ENCODE results near the gene COL1A1.

COL1A1 gene

GRCh38 chr17:50139185-50139783 is 62.1 kb downstream of the COL1A1 start:
- H3K4me1 ChIP-seq (ENCODE audit: insufficient read depth, low read length): peaks cover 8% of the 10 kb centered on the region
- H3K27ac ChIP-seq (ENCODE audit: low read depth, low read length): no peak overlapping the region
- H3K36me3 ChIP-seq (ENCODE audit: insufficient read depth, low read length): peaks cover 83% of the 10 kb centered on the region
- no peak overlapping the region for H3K9ac ChIP-seq (ENCODE audit: low read length)
- H3K9me3 ChIP-seq (ENCODE audit: low read length): no peaks in the 10 kb centered on the region
- H3K4me3 ChIP-seq (ENCODE audit: low read depth in 1 of 2, low read length in 2 of 2): no peak overlapping the region
- no peaks in the 10 kb centered on the region for H3K27me3 ChIP-seq (ENCODE audit: control insufficient read depth in 1 of 2, insufficient read depth in 2 of 2, low read length in 2 of 2)

- peaks cover 22% of the 10 kb centered on the region for H3K4me1 ChIP-seq (ENCODE audit: insufficient read depth, low read length)
- no peak overlapping the region for H3K27ac ChIP-seq (ENCODE audit: low read depth, low read length)
- H3K9ac ChIP-seq (ENCODE audit: low read length): no peak overlapping the region
- peaks cover 60% of the 10 kb centered on the region for H3K36me3 ChIP-seq (ENCODE audit: insufficient read depth, low read length)
- no peaks in the 10 kb centered on the region for H3K27me3 ChIP-seq (ENCODE audit: control insufficient read depth in 1 of 2, insufficient read depth in 2 of 2, low read length in 2 of 2)
- H3K9me3 ChIP-seq (ENCODE audit: low read length): no peaks in the 10 kb centered on the region
- H3K4me3 ChIP-seq (ENCODE audit: low read depth in 1 of 2, low read length in 2 of 2): no peak overlapping the region
These were observed 64.4 kb downstream of the COL1A1 start for GRCh38 chr17:50137042-50137441.

- Histone ChIP-seq H3K27me3 (ENCODE audit: control insufficient read depth in 1 of 2, insufficient read depth in 2 of 2, low read length in 2 of 2) (peaks cover 0 to 4% of the 10 kb centered on the region in 2 donors), H3K4me1 (ENCODE audit: insufficient read depth, low read length) (peaks cover 22% of the 10 kb centered on the region), H3K27ac (ENCODE audit: low read depth, low read length) (no peak overlapping the region), H3K9ac (ENCODE audit: low read length) (no peak overlapping the region), H3K9me3 (ENCODE audit: low read length) (no peaks in the 10 kb centered on the region), H3K36me3 (ENCODE audit: insufficient read depth, low read length) (peaks cover 54% of the 10 kb centered on the region), H3K4me3 (ENCODE audit: low read depth in 1 of 2, low read length in 2 of 2) (no peak overlapping the region)
These were observed 65.2 kb downstream of the COL1A1 start for GRCh38 chr17:50136096-50136687.

GRCh38 chr17:50135316-50136095 is 65.9 kb downstream of the COL1A1 start:
- Histone ChIP-seq H3K9ac (ENCODE audit: low read length) (no peak overlapping the region), H3K4me1 (ENCODE audit: insufficient read depth, low read length) (peaks cover 19% of the 10 kb centered on the region), H3K9me3 (ENCODE audit: low read length) (no peaks in the 10 kb centered on the region), H3K27me3 (ENCODE audit: control insufficient read depth in 1 of 2, insufficient read depth in 2 of 2, low read length in 2 of 2) (peaks cover 0 to 4% of the 10 kb centered on the region in 2 donors), H3K36me3 (ENCODE audit: insufficient read depth, low read length) (peaks cover 47% of the 10 kb centered on the region), H3K4me3 (ENCODE audit: low read depth in 1 of 2, low read length in 2 of 2) (no peak overlapping the region), H3K27ac (ENCODE audit: low read depth, low read length) (no peak overlapping the region)

- H3K36me3 ChIP-seq (ENCODE audit: insufficient read depth, low read length): peaks cover 39% of the 10 kb centered on the region
- H3K27ac ChIP-seq (ENCODE audit: low read depth, low read length): no peak overlapping the region
- no peak overlapping the region for H3K4me3 ChIP-seq (ENCODE audit: low read depth in 1 of 2, low read length in 2 of 2)
- no peak overlapping the region for H3K9ac ChIP-seq (ENCODE audit: low read length)
- peaks cover 14% of the 10 kb centered on the region for H3K4me1 ChIP-seq (ENCODE audit: insufficient read depth, low read length)
- H3K9me3 ChIP-seq (ENCODE audit: low read length): no peaks in the 10 kb centered on the region
- peaks cover 2 to 4% of the 10 kb centered on the region in 2 donors for H3K27me3 ChIP-seq (ENCODE audit: control insufficient read depth in 1 of 2, insufficient read depth in 2 of 2, low read length in 2 of 2)
These were observed 67.0 kb downstream of the COL1A1 start for GRCh38 chr17:50134206-50135110.

GRCh38 chr17:50133769-50134099 is 67.7 kb downstream of the COL1A1 start:
- Histone ChIP-seq H3K27ac (ENCODE audit: low read depth, low read length) (no peak overlapping the region), H3K27me3 (ENCODE audit: control insufficient read depth in 1 of 2, insufficient read depth in 2 of 2, low read length in 2 of 2) (peaks cover 4 to 6% of the 10 kb centered on the region in 2 donors), H3K4me1 (ENCODE audit: insufficient read depth, low read length) (peaks cover 14% of the 10 kb centered on the region), H3K9ac (ENCODE audit: low read length) (no peak overlapping the region), H3K4me3 (ENCODE audit: low read depth in 1 of 2, low read length in 2 of 2) (no peak overlapping the region), H3K36me3 (ENCODE audit: insufficient read depth, low read length) (peaks cover 32% of the 10 kb centered on the region), H3K9me3 (ENCODE audit: low read length) (no peaks in the 10 kb centered on the region)
